Sigmoid colon (tissue), 4 donors: Measurements from ENCODE around the gene CD40.

ENCODE experiments used
- CTCF ChIP-seq, 4 experiments: fragments of 450-650 bp in 3 of 4; fragments of 200-600 bp in 1 of 4; IDR thresholded peaks; one replicate each; pipeline ENCODE4 v1.5.1; 2016 to 2019; ENCODE audit warnings: antibody characterized with exemption in 4 of 4, mild to moderate bottlenecking in 3 of 4, moderate library complexity in 2 of 4
- EP300 ChIP-seq, 4 donors: sonication (generic); formaldehyde crosslinking; IDR thresholded peaks; one replicate each; pipeline ENCODE4 v1.6.1; 2017; ENCODE audit warnings: antibody characterized with exemption in 4 of 4
- POLR2A ChIP-seq, 2 donors: fragments of 450-650 bp; IDR thresholded peaks; one replicate each; pipeline ENCODE4 v1.6.1; 2016; ENCODE audit warnings: antibody characterized with exemption in 2 of 2, mild to moderate bottlenecking in 2 of 2, moderate library complexity in 2 of 2
- POLR2AphosphoS5 ChIP-seq, 4 donors: sonication (generic); formaldehyde crosslinking; IDR thresholded peaks; one replicate each; pipeline ENCODE4 v1.6.1; 2017; ENCODE audit warnings: antibody characterized with exemption in 4 of 4

- TF ChIP-seq EP300 (IDR thresholded peaks at IDR 0.05) (no peak), CTCF (IDR thresholded peaks at IDR 0.05) (no peak), POLR2A (IDR thresholded peaks at IDR 0.05) (no peak), POLR2AphosphoS5 (IDR thresholded peaks at IDR 0.05) (no peak)
These were observed 53.4 kb downstream of the CD40 start for GRCh38 chr20:46171476-46171875.
